ENCODE measurements around the gene DDX31. TPM values are rescaled to one million over a fixed set of nuclear protein-coding genes. Genes with fewer than 3 reads are reported as not detected.

DDX31 gene
- total and polyA plus RNA-seq, 9 of the 15 experiments (the other 6 are each of a cell fraction or from before 2014, with no cell fraction given): 11.9 to 24.6 (median 22.2) TPM

DNA sequence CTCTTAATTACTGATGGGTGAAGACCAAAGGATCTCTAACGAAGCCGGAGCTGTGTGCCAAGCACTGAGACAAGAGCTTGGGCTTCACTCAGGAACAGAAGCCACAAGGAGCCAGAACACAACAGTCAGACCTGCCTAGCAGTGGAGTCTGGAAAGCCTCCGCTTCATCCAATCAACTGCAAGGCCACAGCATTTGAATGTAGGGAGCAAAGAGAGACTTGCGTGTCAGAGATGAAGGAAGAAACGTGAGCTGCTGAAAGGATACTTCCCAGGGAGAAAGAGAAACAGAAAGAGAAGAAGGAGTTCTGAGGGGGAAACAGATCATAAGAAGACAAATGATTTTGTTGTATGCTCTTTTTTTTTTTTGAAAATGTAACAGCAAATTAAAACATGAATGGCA lies 43.5 kb downstream of the DDX31 start:
- intact Hi-C loops (cut with micrococcal nuclease) (no loop called here), in situ Hi-C loops (cut with MboI) (no loop called here)
- Histone ChIP-seq H3K4me2 (ENCODE audit: insufficient read depth, low read length) (no peak overlapping the region), H3K36me3 (ENCODE audit: control insufficient read depth, insufficient read depth, low read length) (peaks cover 80% of the 10 kb centered on the region), H3K27me3 (ENCODE audit: control insufficient read depth in 2 of 2, insufficient read depth in 2 of 2, low read length in 2 of 2) (no peaks in the 10 kb centered on the region), H3K27ac (ENCODE audit: extremely low read depth, low read depth, low read length) (no peak overlapping the region), H2AFZ (ENCODE audit: low read depth, low read length) (no peak overlapping the region), H3K79me2 (ENCODE audit: control insufficient read depth, insufficient read depth, low read length) (no peaks in the 10 kb centered on the region), H3K9ac (ENCODE audit: insufficient read depth in 1 of 2, low read depth in 2 of 2, low read length in 2 of 2) (no peak overlapping the region), H3K4me1 (replicated peaks in 1 of 2; ENCODE audit: control insufficient read depth in 2 of 2, insufficient read depth in 2 of 2, low read length in 2 of 2) (no peaks in the 10 kb centered on the region), H3K9me3 (replicated peaks; ENCODE audit: control insufficient read depth, insufficient read depth, low read depth, low read length) (no peaks in the 10 kb centered on the region), H3K4me3 (no peak overlapping the region), H3K9me1 (ENCODE audit: control insufficient read depth, insufficient read depth, low read length) (no peaks in the 10 kb centered on the region), H4K20me1 (replicated peaks; ENCODE audit: control insufficient read depth, insufficient read depth, low read length) (0 out of 2 replicates have a peak, but pooled peaks cover 4% of the 10 kb centered on the region)
- FAIRE-seq (no peak), DNase-seq (ENCODE audit: extremely low read depth in 1 of 4, low spot score in 3 of 4) (no peak), ATAC-seq (no peak)
- ChIA-PET POLR2A (interaction anchor here (0.8 kb wide), 1 partner anchor 14 kb away, joined by 3 read pairs; no protein-coding TSS in a partner anchor), CTCF (ENCODE audit: low intra/inter-chr PET ratio) (no interaction called here)
- BruUV-seq (replicated peaks): no TSS peak
- 89% methylated on average over 5 of the region's 5 CpGs for WGBS (ENCODE audit: insufficient coverage, low coverage, missing lambda C conversion rate)
- TF ChIP-seq POLR3G (IDR thresholded peaks at IDR 0.05; ENCODE audit: extremely low read depth, insufficient read length, insufficient replicate concordance) (no peak), ZBTB8A (IDR thresholded peaks at IDR 0.05; ENCODE audit: partially characterized antibody) (no peak), RBM39 (optimal IDR thresholded peaks at IDR 0.05; ENCODE audit: low read depth, low read length) (no peak), CREB1 (IDR thresholded peaks at IDR 0.05) (no peak), CREB1 (CRISPR knock-in tag; IDR thresholded peaks at IDR 0.05) (no peak), SIN3B (IDR thresholded peaks at IDR 0.05; ENCODE audit: low read depth) (no peak), PHTF2 (CRISPR knock-in tag; IDR thresholded peaks at IDR 0.05) (no peak)
- TF ChIP-seq, protein P1, sequence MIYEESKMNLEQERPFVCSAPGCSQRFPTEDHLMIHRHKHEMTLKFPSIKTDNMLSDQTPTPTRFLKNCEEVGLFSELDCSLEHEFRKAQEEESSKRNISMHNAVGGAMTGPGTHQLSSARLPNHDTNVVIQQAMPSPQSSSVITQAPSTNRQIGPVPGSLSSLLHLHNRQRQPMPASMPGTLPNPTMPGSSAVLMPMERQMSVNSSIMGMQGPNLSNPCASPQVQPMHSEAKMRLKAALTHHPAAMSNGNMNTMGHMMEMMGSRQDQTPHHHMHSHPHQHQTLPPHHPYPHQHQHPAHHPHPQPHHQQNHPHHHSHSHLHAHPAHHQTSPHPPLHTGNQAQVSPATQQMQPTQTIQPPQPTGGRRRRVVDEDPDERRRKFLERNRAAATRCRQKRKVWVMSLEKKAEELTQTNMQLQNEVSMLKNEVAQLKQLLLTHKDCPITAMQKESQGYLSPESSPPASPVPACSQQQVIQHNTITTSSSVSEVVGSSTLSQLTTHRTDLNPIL (CRISPR knock-in tag; IDR thresholded peaks at IDR 0.05): no peak
- TF ChIP-seq, protein P2, sequence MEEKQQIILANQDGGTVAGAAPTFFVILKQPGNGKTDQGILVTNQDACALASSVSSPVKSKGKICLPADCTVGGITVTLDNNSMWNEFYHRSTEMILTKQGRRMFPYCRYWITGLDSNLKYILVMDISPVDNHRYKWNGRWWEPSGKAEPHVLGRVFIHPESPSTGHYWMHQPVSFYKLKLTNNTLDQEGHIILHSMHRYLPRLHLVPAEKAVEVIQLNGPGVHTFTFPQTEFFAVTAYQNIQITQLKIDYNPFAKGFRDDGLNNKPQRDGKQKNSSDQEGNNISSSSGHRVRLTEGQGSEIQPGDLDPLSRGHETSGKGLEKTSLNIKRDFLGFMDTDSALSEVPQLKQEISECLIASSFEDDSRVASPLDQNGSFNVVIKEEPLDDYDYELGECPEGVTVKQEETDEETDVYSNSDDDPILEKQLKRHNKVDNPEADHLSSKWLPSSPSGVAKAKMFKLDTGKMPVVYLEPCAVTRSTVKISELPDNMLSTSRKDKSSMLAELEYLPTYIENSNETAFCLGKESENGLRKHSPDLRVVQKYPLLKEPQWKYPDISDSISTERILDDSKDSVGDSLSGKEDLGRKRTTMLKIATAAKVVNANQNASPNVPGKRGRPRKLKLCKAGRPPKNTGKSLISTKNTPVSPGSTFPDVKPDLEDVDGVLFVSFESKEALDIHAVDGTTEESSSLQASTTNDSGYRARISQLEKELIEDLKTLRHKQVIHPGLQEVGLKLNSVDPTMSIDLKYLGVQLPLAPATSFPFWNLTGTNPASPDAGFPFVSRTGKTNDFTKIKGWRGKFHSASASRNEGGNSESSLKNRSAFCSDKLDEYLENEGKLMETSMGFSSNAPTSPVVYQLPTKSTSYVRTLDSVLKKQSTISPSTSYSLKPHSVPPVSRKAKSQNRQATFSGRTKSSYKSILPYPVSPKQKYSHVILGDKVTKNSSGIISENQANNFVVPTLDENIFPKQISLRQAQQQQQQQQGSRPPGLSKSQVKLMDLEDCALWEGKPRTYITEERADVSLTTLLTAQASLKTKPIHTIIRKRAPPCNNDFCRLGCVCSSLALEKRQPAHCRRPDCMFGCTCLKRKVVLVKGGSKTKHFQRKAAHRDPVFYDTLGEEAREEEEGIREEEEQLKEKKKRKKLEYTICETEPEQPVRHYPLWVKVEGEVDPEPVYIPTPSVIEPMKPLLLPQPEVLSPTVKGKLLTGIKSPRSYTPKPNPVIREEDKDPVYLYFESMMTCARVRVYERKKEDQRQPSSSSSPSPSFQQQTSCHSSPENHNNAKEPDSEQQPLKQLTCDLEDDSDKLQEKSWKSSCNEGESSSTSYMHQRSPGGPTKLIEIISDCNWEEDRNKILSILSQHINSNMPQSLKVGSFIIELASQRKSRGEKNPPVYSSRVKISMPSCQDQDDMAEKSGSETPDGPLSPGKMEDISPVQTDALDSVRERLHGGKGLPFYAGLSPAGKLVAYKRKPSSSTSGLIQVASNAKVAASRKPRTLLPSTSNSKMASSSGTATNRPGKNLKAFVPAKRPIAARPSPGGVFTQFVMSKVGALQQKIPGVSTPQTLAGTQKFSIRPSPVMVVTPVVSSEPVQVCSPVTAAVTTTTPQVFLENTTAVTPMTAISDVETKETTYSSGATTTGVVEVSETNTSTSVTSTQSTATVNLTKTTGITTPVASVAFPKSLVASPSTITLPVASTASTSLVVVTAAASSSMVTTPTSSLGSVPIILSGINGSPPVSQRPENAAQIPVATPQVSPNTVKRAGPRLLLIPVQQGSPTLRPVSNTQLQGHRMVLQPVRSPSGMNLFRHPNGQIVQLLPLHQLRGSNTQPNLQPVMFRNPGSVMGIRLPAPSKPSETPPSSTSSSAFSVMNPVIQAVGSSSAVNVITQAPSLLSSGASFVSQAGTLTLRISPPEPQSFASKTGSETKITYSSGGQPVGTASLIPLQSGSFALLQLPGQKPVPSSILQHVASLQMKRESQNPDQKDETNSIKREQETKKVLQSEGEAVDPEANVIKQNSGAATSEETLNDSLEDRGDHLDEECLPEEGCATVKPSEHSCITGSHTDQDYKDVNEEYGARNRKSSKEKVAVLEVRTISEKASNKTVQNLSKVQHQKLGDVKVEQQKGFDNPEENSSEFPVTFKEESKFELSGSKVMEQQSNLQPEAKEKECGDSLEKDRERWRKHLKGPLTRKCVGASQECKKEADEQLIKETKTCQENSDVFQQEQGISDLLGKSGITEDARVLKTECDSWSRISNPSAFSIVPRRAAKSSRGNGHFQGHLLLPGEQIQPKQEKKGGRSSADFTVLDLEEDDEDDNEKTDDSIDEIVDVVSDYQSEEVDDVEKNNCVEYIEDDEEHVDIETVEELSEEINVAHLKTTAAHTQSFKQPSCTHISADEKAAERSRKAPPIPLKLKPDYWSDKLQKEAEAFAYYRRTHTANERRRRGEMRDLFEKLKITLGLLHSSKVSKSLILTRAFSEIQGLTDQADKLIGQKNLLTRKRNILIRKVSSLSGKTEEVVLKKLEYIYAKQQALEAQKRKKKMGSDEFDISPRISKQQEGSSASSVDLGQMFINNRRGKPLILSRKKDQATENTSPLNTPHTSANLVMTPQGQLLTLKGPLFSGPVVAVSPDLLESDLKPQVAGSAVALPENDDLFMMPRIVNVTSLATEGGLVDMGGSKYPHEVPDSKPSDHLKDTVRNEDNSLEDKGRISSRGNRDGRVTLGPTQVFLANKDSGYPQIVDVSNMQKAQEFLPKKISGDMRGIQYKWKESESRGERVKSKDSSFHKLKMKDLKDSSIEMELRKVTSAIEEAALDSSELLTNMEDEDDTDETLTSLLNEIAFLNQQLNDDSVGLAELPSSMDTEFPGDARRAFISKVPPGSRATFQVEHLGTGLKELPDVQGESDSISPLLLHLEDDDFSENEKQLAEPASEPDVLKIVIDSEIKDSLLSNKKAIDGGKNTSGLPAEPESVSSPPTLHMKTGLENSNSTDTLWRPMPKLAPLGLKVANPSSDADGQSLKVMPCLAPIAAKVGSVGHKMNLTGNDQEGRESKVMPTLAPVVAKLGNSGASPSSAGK (IDR thresholded peaks at IDR 0.05): no peak
- TF ChIP-seq, protein P3, sequence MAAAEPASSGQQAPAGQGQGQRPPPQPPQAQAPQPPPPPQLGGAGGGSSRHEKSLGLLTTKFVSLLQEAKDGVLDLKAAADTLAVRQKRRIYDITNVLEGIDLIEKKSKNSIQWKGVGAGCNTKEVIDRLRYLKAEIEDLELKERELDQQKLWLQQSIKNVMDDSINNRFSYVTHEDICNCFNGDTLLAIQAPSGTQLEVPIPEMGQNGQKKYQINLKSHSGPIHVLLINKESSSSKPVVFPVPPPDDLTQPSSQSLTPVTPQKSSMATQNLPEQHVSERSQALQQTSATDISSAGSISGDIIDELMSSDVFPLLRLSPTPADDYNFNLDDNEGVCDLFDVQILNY (CRISPR knock-in tag; IDR thresholded peaks at IDR 0.05): no peak
